PC-3 (cell line): Measurements from ENCODE around the gene CANT1.

Experiments used
- CTCF ChIP-seq: fragments of 300-600 bp; sonication (generic); conservative IDR thresholded peaks from 2 replicates; pipeline ENCODE4 v1.5.1; 2017; ENCODE audit warnings: antibody characterized with exemption, low read depth, mild to moderate bottlenecking, low read length
- EZH2 ChIP-seq: fragments of 300-600 bp; sonication (generic); IDR thresholded peaks from one replicate; pipeline ENCODE4 v1.6.1; 2017; ENCODE audit warnings: antibody characterized with exemption, mild to moderate bottlenecking, low read length; ENCODE audit not compliant: unreplicated experiment
- EZH2phosphoT487 ChIP-seq: fragments of 300-600 bp; sonication (generic); IDR thresholded peaks from 2 replicates; pipeline ENCODE4 v1.6.1; 2018; ENCODE audit warnings: mild to moderate bottlenecking, antibody characterized with exemption, low read length, borderline replicate concordance

GRCh38 chr17:79024901-79025737 is 15.6 kb upstream of the CANT1 start:
- TF ChIP-seq EZH2 (no peak), CTCF (no peak), EZH2phosphoT487 (no peak)
